ENCODE measurements around the gene BCAS3. TPM values are rescaled to one million over a fixed set of nuclear protein-coding genes. Genes with fewer than 3 reads are reported as not detected.
A peak's percentile ranks its signal among the peaks of the same experiment; 100 is the strongest.

The BCAS3 gene
- total RNA-seq, 1 donor from 2014 or later: 64.9 TPM

GRCh38 chr17:61331886-61332285 lies 654.2 kb downstream of the BCAS3 start:
- no peaks in the 10 kb centered on the region for H3K36me3 Mint-ChIP-seq
- peaks cover 23% of the 10 kb centered on the region for H3K4me1 Mint-ChIP-seq
- DNase-seq (ENCODE audit: low spot score in 2 of 2, unreplicated experiment in 2 of 2): no peak
- no peak overlapping the region for H3K27ac Mint-ChIP-seq
- H3K4me3 Mint-ChIP-seq: no peak overlapping the region
- no peaks in the 10 kb centered on the region for H3K9me3 Mint-ChIP-seq
- TF ChIP-seq CTCF (IDR thresholded peaks at IDR 0.05; ENCODE audit: unreplicated experiment): no peak
- no peaks in the 10 kb centered on the region for H3K27me3 Mint-ChIP-seq (ENCODE audit: low read depth)

DNA sequence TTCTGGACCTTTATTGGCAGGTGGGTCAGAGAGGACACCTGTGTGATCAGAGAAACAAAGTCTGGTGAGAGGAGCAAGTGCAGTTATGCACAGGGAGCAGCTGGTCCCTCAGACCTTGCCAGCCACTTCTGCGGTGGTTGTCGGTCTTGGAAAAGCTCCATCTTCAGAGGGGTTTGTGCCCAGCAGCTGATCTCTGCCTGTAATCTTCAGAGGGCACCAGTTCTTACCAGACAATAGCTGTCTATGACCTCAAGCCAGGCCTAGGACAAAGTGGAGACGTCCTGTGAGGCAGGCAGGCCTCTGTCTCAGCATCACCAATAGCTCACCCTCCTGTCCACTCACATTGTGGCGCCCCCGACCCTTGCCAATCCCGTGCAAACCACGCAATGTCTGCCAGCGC lies 655.5 kb downstream of the BCAS3 start:
- H3K27me3 Mint-ChIP-seq (ENCODE audit: low read depth): no peaks in the 10 kb centered on the region
- no peak overlapping the region for H3K27ac Mint-ChIP-seq
- H3K4me1 Mint-ChIP-seq: peaks cover 34% of the 10 kb centered on the region
- no peak overlapping the region for H3K4me3 Mint-ChIP-seq
- no peak for DNase-seq (ENCODE audit: low spot score in 2 of 2, unreplicated experiment in 2 of 2)
- H3K9me3 Mint-ChIP-seq: no peaks in the 10 kb centered on the region
- TF ChIP-seq CTCF (IDR thresholded peaks at IDR 0.05; ENCODE audit: unreplicated experiment): no peak
- H3K36me3 Mint-ChIP-seq: no peaks in the 10 kb centered on the region

- H3K4me3 Mint-ChIP-seq: no peak overlapping the region
- H3K27ac Mint-ChIP-seq: no peak overlapping the region
- DNase-seq (ENCODE audit: low spot score in 2 of 2, unreplicated experiment in 2 of 2): no peak
- H3K4me1 Mint-ChIP-seq: peaks cover 44% of the 10 kb centered on the region
- TF ChIP-seq CTCF (IDR thresholded peaks at IDR 0.05; ENCODE audit: unreplicated experiment): no peak
- H3K36me3 Mint-ChIP-seq: no peaks in the 10 kb centered on the region
- no peaks in the 10 kb centered on the region for H3K9me3 Mint-ChIP-seq
- no peaks in the 10 kb centered on the region for H3K27me3 Mint-ChIP-seq (ENCODE audit: low read depth)
These were observed 657.0 kb downstream of the BCAS3 start for GRCh38 chr17:61334673-61335072.

GRCh38 chr17:61335105-61335844 lies 657.6 kb downstream of the BCAS3 start:
- Mint-ChIP-seq H3K36me3 (no peaks in the 10 kb centered on the region), H3K9me3 (no peaks in the 10 kb centered on the region), H3K27me3 (ENCODE audit: low read depth) (no peaks in the 10 kb centered on the region), H3K27ac (peak overlapping the region; percentile 7), H3K4me1 (peaks cover 44% of the 10 kb centered on the region), H3K4me3 (no peak overlapping the region)
- no peak for DNase-seq (ENCODE audit: low spot score in 2 of 2, unreplicated experiment in 2 of 2)
- no peak for TF ChIP-seq CTCF (IDR thresholded peaks at IDR 0.05; ENCODE audit: unreplicated experiment)

DNA sequence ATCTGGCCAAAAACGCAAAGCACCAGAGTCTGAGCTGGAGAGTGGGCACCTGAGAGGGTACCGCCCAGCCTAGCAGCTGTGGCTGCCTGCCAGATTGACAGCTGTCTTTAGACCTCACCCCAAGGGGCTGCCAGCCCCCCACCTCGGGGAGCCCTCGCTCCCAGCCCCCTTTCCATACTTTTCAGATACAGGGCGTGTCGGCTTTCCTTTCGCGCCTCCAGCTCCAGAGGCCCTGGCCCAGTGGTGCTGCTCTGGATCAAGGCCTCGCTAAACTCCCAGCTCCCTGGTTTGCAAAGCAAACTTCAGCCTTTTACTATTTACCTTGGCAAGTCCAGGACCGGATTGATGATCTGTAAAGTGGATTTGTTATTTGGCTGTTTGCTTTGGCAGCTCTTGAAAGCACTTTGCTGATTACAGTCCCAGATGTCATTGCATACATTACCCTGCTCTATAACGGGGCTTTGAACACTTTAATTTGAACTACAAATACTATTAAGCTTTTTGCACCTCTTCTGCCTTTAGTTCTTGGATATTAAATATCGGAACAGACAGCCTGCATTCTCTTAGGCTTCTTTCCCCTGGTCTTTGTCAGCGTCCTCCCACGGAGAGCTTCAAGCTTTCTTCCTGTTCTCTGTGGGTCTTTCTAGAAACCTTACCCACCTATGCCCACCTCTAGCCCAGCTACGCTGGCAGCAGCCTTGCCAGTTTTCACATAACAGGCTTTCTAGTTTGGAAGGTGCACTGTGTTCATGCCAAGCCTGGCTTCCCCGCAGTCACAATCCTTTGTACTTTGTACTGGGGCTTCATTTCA lies 658.4 kb downstream of the BCAS3 start:
- no peak for DNase-seq (ENCODE audit: low spot score in 2 of 2, unreplicated experiment in 2 of 2)
- Mint-ChIP-seq H3K4me1 (peaks cover 40% of the 10 kb centered on the region), H3K9me3 (no peaks in the 10 kb centered on the region), H3K27ac (peak overlapping the region; percentile 86), H3K4me3 (peak overlapping the region; percentile 8), H3K27me3 (ENCODE audit: low read depth) (no peaks in the 10 kb centered on the region), H3K36me3 (no peaks in the 10 kb centered on the region)
- TF ChIP-seq CTCF (IDR thresholded peaks at IDR 0.05; ENCODE audit: unreplicated experiment): no peak
